Measurements from ENCODE around the gene DZIP1L. TPM values are rescaled to one million over a fixed set of nuclear protein-coding genes. Genes with fewer than 3 reads are reported as not detected.

Gene DZIP1L
- total RNA-seq, 2 donors from 2014 or later: 10.9 to 15.5 TPM

DNA sequence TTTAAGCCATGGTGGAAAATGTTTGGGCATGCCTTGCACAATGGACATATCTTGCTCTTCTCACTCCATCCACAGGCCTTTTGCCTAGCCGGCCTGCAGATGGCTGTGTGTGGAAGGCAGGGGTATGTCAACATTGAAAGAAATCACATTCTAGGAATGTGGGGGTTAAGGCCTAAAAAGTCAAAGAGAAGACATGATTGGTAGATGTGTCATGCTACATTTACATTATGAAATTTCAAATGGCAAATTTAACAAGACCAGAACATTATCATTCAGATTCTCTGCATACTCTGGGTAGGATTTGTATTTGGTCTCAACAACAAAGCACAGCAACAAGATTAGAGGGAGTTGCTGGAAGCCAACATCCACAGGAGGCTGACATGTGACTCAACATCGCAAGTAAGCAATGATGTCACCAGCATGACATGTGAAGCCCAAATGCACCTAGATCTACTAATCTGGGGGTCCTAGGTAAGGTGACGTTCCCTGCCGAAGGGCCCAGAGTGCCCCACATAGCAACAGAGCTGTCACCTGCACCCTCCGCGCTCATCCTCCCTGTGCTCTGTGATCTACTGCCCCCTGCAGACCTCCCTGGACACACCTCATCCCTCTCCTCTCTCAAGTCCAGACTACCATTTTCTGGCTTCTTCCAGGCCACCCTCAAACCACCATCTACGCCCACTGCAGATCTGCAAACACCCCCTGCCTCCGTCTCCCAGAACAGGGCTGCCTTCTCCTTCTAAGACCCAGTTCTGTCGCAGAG is 66.1 kb downstream of the DZIP1L start:
- no peak for DNase-seq (ENCODE audit: low spot score)
- intact Hi-C loops (cut with DNase I): no loop called here

DNA sequence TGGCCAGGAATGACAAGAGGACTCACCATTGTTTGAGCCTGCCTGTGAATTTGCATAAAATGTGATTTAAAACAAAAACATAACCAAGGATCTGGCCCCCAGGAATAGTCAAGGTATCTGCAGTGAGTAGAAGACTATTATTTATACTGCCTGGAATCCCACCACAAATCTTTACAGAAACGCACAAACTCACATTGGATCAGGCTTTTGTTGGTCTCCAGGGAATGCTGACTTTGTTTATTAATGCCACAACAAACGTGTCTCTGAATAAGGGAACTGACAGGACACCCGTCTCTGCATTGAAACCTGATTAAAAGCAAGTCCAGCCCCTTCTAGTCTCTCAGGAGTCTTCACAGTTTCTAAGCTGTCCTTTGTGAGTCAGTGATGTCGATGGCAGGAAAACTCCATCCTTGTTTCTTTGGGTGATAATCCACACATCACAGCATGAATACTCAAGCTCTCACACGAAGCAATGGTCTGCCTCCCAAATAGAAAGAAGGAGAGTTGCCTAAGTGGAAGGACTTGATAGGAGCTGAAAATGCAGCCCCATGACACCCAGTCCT is 67.7 kb downstream of the DZIP1L start:
- DNase-seq (ENCODE audit: low spot score): no peak
- intact Hi-C loops (cut with DNase I): no loop called here

DNA sequence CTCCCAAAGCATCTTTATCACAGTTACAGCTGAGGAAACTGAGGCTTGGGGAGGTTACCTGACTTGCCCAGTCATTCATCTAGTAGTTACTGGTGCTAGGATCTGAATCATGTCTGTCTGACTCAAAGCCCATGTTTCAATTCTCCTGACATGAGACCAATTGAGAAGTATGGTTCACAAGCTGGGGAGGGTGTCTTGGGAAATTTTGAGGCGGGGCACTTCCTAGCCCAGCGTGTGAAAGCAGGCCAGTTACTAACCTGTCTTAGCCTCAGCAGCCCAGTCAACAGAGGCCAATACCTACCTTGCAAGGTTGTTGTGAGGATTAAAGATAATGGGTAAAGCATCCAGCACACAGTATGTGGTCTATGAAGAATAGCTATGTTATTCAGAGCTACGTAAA is 68.5 kb downstream of the DZIP1L start:
- intact Hi-C loops (cut with DNase I): no loop called here

DNA sequence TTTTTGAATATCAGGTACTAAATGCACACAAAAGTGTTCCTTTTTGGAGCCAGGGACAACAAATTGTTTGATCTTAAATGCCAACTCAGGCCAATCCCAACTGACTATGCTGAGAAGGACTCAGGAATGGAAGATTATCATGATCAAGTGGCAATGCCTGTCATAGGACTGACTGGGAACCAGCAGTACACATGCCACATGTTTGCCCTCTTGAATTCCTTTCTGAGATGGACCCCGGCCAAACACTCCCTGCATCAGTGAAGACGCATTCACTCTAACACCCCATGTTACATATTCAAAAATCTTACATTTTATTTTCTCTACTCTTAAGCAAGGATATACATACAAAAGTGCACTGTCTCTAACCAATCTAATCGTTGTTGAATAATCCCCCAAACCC is 69.3 kb downstream of the DZIP1L start:
- intact Hi-C loops (cut with DNase I): no loop called here
- no peak for DNase-seq (ENCODE audit: low spot score)

More for the DNA sequence above, 68.5 kb downstream of the DZIP1L start:
- DNase-seq (ENCODE audit: low spot score): no peak

DNA sequence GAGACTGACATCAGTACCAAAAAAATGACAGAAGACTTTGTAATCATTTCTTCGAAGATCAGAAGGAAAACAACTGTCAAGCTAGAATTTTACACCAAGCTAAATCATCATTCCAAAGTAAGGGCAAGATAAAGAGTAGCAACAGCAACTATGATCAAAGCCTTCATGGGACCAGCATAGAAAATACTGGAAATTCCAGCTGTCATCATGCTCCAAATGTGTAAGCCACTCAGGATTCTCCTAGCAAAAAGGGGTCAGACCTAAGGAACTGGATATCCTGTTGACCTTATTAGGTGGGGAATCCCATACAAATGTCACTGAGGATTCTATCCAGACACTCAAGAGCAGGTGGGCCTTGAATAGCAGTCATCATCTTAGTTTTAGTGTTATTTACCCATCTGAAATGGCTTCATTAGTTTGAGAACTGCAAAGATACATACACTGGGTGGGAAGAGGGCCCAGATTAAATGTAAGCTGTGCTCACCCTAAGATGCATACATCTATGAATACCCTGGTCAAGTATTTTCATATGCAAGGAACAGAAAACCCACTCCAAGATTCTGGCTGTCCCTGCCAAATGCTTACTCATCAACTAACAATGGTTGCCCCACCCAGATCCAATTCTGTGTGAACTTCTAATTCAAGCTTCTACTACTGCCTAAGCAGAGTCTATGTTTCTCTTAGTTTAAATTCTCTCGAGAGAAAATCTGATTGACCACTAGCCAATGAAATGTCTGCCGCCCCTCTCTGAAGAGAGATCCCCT is 72.0 kb downstream of the DZIP1L start:
- intact Hi-C loops (cut with DNase I): no loop called here
- no peak for DNase-seq (ENCODE audit: low spot score)

DNA sequence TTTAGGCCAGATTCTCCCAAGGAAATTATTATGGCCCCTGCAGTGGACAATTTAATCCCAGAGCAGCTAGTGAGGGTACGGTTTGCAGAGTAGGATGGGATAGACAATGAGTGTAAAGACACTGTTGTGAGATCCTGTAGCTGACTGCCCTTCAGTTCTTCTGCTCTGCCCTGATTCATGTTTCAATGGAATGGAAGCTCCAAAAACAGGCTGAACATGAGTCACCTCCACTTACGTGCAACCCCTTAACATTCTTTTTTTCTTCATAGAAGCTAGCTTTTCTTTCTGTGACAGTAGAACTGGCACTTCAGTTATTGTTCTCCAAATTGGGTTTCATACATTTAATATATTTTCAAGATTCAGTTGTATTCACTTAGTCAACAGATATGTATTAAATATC is 73.4 kb downstream of the DZIP1L start:
- intact Hi-C loops (cut with DNase I): no loop called here
- no peak for DNase-seq (ENCODE audit: low spot score)

DNA sequence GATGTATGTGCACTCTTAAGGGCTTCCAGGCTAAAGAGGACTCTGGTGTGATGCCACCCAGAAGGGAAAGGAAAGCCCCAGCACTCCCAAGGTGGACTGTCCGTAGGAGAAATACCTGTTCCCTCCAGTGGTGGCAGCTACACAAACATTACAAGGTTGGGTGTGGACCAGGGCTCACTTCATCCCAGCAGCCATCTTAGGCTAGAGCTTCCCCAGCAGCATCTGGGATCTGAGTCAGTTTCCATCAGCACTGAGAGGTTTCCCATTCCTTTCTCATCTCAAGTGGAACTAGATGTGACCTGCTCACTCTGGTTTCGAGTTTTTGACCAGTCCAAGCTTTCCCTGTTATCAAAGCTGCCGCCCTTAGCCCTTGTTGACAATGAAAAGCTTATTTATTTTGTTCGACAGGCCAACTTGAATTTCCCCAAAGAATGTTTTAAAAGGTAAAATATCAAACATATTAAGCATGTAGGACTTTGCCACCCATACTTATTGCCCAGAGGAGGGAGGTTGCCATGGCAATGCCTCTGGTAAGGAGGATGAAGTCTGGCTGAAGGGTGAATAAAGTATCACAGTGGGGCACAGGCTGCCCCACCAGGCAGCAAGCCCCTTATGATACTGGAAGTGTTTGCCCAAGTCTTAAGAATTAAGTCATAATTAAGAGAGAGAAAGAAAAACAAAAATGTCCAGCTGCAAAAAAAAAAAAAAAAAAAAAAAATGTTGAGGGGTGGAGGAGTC is 76.5 kb downstream of the DZIP1L start:
- intact Hi-C loops (cut with DNase I): no loop called here
- DNase-seq (ENCODE audit: low spot score): no peak

DNA sequence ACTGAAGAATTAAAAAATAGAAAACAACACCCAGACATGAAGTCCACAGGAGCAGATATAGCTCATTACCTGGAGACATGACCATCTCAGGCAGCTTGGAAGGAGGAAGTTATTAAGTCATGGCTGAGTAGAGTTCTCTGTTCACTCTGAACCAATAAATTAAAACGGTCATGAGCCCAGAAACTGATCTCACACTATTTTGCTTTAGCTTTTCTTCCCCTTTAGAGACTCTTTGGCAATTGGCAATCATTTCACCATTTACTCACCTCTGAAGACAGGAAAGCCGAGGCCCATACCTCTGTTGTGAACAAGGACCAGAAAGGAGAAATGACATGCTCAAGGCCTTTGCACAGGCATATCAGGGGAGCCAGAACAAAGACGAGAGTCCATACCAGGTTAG is 78.8 kb downstream of the DZIP1L start:
- intact Hi-C loops (cut with DNase I): no loop called here
- no peak for DNase-seq (ENCODE audit: low spot score)

DNA sequence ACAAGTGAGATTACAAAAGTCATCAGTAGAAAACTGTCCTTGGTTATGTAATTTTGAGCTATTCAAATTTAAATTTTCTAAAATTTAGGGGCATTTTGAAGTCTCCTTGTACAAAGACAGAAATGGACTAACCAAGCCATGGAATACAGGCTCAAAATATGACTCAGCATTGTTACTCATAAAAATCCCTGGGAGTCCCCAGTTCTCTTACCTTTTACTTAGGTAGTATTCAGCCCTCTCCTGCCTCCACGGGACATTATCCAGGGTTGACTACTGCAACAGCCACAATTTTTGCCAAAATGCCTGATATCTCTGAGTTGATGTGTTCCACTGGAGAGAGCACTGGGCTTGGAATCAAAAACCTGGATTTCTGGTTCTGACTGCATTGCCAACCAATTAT is 80.5 kb downstream of the DZIP1L start:
- DNase-seq (ENCODE audit: low spot score): no peak
- intact Hi-C loops (cut with DNase I): no loop called here

DNA sequence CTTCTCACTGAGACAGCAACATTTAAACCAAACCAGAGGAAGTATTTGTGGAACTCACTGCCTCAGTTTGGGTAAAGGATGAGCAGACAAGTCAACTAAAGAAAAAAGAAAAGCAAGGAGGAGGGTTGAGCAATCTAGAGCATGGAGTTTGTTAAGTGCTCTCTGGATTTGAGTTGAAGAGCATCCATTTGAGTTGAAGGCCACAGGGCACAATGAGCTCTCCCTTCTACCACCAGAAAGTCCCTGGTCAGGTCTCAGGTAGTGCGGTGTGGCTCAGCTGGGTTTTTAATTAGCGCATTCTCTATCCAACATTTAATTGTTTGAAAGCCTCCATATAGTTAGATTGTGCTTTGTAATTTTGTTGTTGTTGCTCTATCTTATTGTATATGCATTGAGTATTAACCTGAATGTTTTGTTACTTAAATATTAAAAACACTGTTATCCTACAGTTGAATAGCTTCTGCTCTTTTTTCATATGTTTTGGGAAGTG is 82.2 kb downstream of the DZIP1L start:
- intact Hi-C loops (cut with DNase I): no loop called here
- no peak for DNase-seq (ENCODE audit: low spot score)

DNA sequence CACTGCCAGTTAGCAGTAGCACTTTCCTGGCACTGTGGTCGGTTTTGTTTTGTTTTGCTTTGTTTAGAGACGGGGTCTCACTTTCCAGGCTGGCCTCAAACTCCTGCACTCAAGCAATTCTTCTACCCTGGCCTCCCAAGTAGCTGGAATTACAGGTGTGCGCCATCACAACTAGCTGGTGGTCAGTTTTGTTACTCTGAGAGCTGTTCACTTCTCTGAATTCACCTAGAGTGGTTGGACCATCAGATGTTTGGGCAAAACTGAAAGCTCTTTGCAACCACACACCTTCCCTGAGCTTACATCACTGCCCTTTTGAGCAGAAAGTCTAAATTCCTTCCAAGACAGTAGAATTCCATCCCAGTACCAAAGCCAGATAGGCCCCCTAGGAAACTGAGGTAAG is 82.8 kb downstream of the DZIP1L start:
- no peak for DNase-seq (ENCODE audit: low spot score)
- intact Hi-C loops (cut with DNase I): no loop called here

DNA sequence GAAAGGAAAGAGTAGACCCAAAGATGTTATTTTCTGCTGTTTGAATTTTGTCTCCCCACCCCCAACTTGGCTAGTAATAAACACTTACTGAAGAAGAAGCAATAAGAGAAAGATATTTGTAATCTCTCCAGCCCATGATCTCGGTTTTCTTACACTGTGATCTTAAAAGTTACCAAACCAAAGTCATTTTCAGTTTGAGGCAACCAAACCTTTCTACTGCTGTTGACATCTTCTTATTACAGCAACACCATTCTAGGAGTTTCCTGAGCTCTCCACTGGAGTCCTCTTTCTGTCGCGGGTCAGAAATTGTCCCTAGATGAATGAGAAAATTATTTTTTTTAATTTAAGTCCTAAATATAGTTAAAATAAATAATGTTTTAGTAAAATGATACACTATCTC is 83.9 kb downstream of the DZIP1L start:
- no peak for DNase-seq (ENCODE audit: low spot score)
- intact Hi-C loops (cut with DNase I): no loop called here

DNA sequence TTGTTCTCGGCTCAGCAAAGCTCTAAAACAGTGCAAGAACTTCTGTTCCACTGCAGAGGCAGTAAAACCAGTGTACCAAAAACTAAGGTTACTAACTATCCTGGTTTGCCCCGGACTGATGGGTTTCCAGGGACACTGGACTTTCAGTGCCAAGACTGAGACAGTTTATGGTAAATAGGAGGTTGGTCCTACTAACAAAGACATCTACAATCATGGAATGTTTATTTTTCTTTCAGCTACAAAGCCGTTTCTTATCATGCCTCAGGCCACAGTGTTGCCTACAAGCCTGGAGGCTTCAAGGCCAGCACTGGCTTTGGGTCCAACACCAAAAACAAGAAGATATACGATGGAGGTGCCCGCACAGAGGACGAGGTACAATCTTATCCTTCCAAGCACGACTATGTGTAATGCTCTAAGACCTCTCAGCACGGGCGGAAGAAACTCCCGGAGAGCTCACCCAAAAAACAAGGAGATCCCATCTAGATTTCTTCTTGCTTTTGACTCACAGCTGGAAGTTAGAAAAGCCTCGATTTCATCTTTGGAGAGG is 84.6 kb downstream of the DZIP1L start:
- no peak for DNase-seq (ENCODE audit: low spot score)
- intact Hi-C loops (cut with DNase I): no loop called here

DNA sequence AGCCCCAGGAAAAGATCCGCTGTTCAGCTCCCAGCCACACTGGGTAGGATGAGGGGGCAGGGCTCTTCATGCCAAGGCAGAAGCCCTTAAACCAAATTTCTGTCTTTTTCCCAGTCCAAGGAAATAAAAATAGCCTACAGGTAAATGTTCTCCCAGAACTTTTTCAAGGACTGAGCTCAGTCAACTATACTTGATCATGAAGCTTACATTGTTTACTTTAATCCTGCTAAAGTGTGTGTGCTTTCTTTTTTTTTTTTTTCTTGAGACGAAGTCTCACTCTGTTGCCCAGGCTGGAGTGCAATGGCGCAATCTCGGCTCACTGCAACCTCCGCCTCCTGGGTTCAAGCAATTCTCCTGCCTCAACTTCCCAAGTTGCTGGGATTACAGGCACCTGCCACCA is 87.6 kb downstream of the DZIP1L start:
- no peak for DNase-seq (ENCODE audit: low spot score)
- intact Hi-C loops (cut with DNase I): no loop called here

DNA sequence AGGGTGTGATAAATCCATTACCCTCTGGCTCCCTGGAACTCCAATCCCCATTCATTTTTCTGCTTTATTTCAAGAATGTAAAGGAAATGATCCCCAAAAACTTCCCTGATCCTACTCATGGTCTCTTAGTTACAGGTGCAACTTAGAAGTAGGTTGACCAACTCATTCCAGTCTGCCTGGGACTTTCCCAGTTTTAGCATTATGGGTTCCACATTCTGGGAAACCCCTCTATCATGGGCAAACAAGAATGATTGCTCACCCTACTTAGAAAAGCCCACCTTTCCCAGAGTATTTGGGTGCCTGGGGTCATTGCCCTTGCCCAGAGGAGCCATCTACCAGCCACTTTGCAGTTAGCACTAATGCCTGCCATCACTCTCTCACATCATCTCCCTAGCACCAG is 89.9 kb downstream of the DZIP1L start:
- intact Hi-C loops (cut with DNase I): no loop called here
- no peak for DNase-seq (ENCODE audit: low spot score)

DNA sequence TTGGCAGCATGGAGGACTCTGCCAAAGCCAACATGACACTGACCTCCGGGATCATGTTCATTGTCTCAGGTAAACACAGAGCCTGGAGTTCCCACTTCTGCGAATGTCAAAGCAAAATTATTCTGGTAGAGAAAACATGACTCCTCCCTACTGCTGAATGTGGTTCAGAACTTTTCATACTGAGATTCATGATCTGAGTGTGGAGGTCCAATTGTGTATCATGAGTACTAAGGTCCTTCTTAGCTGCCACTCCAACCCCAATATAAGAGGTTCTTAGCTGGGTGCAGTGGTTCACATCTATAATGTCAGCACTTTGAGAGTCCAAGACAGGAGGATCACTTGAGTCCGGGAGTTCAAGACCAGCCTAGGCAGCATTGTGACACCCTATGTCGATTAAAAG is 91.7 kb downstream of the DZIP1L start:
- no peak for DNase-seq (ENCODE audit: low spot score)
- intact Hi-C loops (cut with DNase I): no loop called here

DNA sequence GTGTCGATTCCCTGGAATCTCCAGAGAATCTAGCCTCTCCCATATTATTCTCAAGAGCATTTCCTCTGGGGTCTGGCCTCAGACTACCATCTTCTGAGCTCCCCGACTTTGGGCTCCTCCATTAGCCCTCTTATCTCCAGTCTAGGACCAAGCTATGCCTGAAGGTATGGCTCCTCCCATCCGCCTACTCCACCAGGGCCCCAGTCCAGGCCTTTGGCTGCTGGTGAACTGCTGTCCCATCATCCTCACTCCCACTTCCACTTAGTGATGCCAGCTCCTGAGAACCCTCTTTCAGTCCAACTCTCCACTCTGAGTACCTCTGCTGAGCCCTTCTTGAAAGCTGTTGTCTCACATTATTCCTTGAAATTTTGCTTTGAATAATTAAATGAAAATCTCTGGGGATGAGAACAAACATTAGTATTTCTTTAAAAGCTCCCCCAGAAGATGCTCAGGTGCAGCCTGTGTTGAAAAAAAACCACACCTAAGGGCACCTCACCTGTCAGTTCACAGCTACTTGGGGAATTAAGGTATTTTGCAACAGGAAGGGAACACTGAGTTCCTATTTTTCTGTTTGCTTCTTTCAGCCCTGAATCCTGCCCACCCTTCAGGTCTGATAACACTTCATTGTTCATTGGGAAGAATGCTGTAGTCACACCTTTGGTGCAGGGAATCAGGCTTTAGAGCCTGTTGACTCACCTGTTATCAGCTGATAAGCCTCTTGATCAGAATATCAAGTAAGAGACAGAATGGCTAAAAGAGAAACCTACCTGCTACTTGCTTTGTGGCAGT is 95.9 kb downstream of the DZIP1L start:
- intact Hi-C loops (cut with DNase I): no loop called here
- no peak for DNase-seq (ENCODE audit: low spot score)

DNA sequence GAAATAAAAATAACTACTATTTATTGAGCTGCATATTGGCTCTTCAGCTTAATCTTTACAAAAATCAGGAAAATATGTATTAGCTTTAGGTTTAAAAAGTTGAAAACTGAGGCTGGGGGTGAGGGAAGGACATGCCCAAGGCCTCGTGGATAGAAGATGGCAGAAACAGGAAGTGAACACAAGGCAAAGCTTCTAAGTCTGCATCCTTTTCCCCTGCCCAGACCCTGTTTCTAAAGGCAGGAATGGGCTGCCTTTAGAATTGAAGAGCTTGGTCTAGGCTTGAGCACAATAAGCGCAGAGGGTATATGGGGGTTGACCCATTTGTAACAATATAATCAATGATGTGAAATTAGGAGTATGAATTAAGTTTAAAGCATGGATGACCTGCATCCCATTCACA is 99.3 kb downstream of the DZIP1L start:
- DNase-seq (ENCODE audit: low spot score): no peak
- intact Hi-C loops (cut with DNase I): no loop called here

DNA sequence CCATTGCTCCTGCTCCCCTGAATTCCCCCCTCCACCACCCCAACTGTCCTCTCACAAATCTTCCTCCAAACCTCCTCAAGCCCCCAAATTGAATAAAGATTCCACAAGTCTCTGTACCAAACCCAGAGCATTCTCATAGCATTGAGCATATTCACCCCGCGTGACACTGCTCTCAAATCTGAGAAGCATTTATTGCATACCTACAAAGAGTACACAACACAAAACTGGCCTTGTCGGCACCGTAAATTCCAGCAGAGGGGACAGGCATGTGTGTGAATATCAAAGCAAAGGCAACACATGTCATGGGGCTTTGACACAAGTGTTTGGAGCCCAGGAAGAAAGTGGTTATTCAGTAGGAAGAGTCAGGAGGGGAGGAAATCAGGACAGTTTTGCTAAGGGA is 102.9 kb downstream of the DZIP1L start:
- intact Hi-C loops (cut with DNase I): no loop called here
- no peak for DNase-seq (ENCODE audit: low spot score)
